Glutamatergic neuron (in vitro differentiated cells): Measurements from ENCODE around the gene PIMREG. TPM values are rescaled to one million over a fixed set of nuclear protein-coding genes. Genes with fewer than 3 reads are reported as not detected.
A peak's percentile ranks its signal among the peaks of the same experiment; 100 is the strongest.

ENCODE experiments used
- DNase-seq: peaks from one replicate; pipeline ENCODE4 v3.0.0; 2022
- H3K27ac Mint-ChIP-seq: one replicate; pipeline ENCODE4 v1.8.0; 2020; ENCODE audit warnings: mild to moderate bottlenecking, mixed read lengths, inconsistent platforms; ENCODE audit not compliant: unreplicated experiment
- H3K27me3 Mint-ChIP-seq: one replicate; pipeline ENCODE4 v1.8.0; 2020; ENCODE audit warnings: mild to moderate bottlenecking, moderate library complexity, mixed read lengths, inconsistent platforms; ENCODE audit not compliant: unreplicated experiment
- H3K36me3 Mint-ChIP-seq: one replicate; pipeline ENCODE4 v1.8.0; 2020; ENCODE audit warnings: mild to moderate bottlenecking, mixed read lengths, inconsistent platforms; ENCODE audit not compliant: unreplicated experiment
- H3K4me1 Mint-ChIP-seq: one replicate; pipeline ENCODE4 v1.8.0; 2020; ENCODE audit warnings: mild to moderate bottlenecking, low read depth, mixed read lengths, inconsistent platforms; ENCODE audit not compliant: unreplicated experiment
- H3K4me3 Mint-ChIP-seq: one replicate; pipeline ENCODE4 v1.8.0; 2020; ENCODE audit warnings: mild to moderate bottlenecking, mixed read lengths, inconsistent platforms; ENCODE audit not compliant: unreplicated experiment
- H3K9me3 Mint-ChIP-seq: one replicate; pipeline ENCODE4 v1.8.0; 2020; ENCODE audit warnings: mild to moderate bottlenecking, moderate library complexity, mixed read lengths, inconsistent platforms; ENCODE audit not compliant: unreplicated experiment
- CTCF ChIP-seq: fragments of 200-600 bp; sonication (generic); IDR thresholded peaks from one replicate; pipeline ENCODE4 v1.5.0; 2021; ENCODE audit not compliant: partially characterized antibody, unreplicated experiment
- total RNA-seq: library from RNA; stranded (reverse); fragmentation: NEBNext Ultra II Directional; extraction: Animal tissue kit (Norgen Biotek cat#: 25700); gene quantifications from one replicate; pipeline ENCODE4 v1.2.1, GENCODE V29; 2021; ENCODE audit not compliant: unreplicated experiment

Gene PIMREG
- total RNA-seq, 1 donor from 2014 or later = 28.4 TPM

GRCh38 chr17:6497496-6498221 is 53.4 kb downstream of the PIMREG start:
- Mint-ChIP-seq H3K4me3 (peak overlapping the region; percentile 71), H3K27ac (peak overlapping the region; percentile 45), H3K4me1 (peaks cover 20% of the 10 kb centered on the region), H3K36me3 (no peaks in the 10 kb centered on the region), H3K9me3 (peaks cover 17% of the 10 kb centered on the region), H3K27me3 (peaks cover 12% of the 10 kb centered on the region)
- no peak for DNase-seq
- TF ChIP-seq CTCF = no peak

GRCh38 chr17:6498356-6498755 is 54.1 kb downstream of the PIMREG start:
- peaks cover 10% of the 10 kb centered on the region for H3K27me3 Mint-ChIP-seq
- no peak for TF ChIP-seq CTCF
- H3K4me1 Mint-ChIP-seq = peaks cover 20% of the 10 kb centered on the region
- no peak overlapping the region for H3K4me3 Mint-ChIP-seq
- no peak for DNase-seq
- no peaks in the 10 kb centered on the region for H3K36me3 Mint-ChIP-seq
- H3K27ac Mint-ChIP-seq = no peak overlapping the region
- peaks cover 14% of the 10 kb centered on the region for H3K9me3 Mint-ChIP-seq

GRCh38 chr17:6498901-6499540 is 54.8 kb downstream of the PIMREG start:
- Mint-ChIP-seq H3K9me3 (peaks cover 17% of the 10 kb centered on the region), H3K27ac (no peak overlapping the region), H3K4me3 (no peak overlapping the region), H3K27me3 (peaks cover 10% of the 10 kb centered on the region), H3K36me3 (no peaks in the 10 kb centered on the region), H3K4me1 (peaks cover 20% of the 10 kb centered on the region)
- DNase-seq = no peak
- TF ChIP-seq CTCF = no peak

Other genes starting within 250 kb of the PIMREG start
- gene AIPL1, start 9.3 kb upstream of the PIMREG start, total RNA-seq = 0.76 TPM
- 1.4 TPM for gene PITPNM3, start 112.1 kb downstream of the PIMREG start, total RNA-seq
- gene KIAA0753, start 196.3 kb downstream of the PIMREG start, total RNA-seq = 25.6 TPM
- 89.5 TPM for gene TXNDC17, start 196.6 kb downstream of the PIMREG start, total RNA-seq
- gene MED31, start 207.2 kb downstream of the PIMREG start, total RNA-seq = 12.7 TPM
- 4.6 TPM for gene C17orf100, start 207.3 kb downstream of the PIMREG start, total RNA-seq